Right cardiac atrium (tissue), 5 donors: ENCODE measurements around the gene ZNF106. TPM values are rescaled to one million over a fixed set of nuclear protein-coding genes. Genes with fewer than 3 reads are reported as not detected.
A peak's percentile ranks its signal among the peaks of the same experiment; 100 is the strongest.

Source experiments
- ATAC-seq, 2 donors: fragments of 200-7000 bp; cut with Tn5 transposase; one replicate each; pipeline versions ENCODE4 v1.8.0 to v1.9.1; 2020; ENCODE audit warnings: moderate library complexity in 2 of 2, mild to moderate bottlenecking in 1 of 2
- DNase-seq, 3 donors: peaks; one replicate each; pipeline ENCODE4 v3.0.0-alpha.2; 2020
- H3K27ac ChIP-seq: one replicate; pipeline ENCODE4 v1.5.1; 2013; ENCODE audit warnings: mild to moderate bottlenecking, low read length, control low read depth, moderate library complexity
- H3K27me3 ChIP-seq: one replicate; pipeline ENCODE4 v1.6.1; 2013; ENCODE audit not compliant: control insufficient read depth, insufficient read depth
- H3K4me1 ChIP-seq: one replicate; pipeline ENCODE4 v1.6.1; 2013; ENCODE audit warnings: low read length; ENCODE audit not compliant: control insufficient read depth, insufficient read depth
- H3K4me3 ChIP-seq: one replicate; pipeline ENCODE4 v1.5.1; 2013; ENCODE audit warnings: low read length, control low read depth
- H3K9me3 ChIP-seq: one replicate; pipeline ENCODE4 v1.6.1; 2013; ENCODE audit warnings: low read length; ENCODE audit not compliant: control insufficient read depth
- WGBS: extraction: QIAGEN DNeasy Blood & Tissue Kit; methylation state at CpG from one replicate; pipeline ENCODE4 v1.1.7; 2013; 5-methylcytosine and 5-hydroxymethylcytosine counted together
- intact Hi-C, 4 donors: fragments of 100-400 bp; cut with DNase I; formaldehyde crosslinking; loops; one replicate each; pipeline versions ENCODE4 v1.11.0 to v1.14.0; 2022 to 2023
- long read RNA-seq, 4 donors: library from polyadenylated mRNA; unstranded; transcript quantifications; one replicate each; pipeline ENCODE4 v2.0.0, GENCODE V29; 2020 to 2021
- polyA plus RNA-seq: library from polyadenylated mRNA; stranded (reverse); fragments of 200-250 nt; gene quantifications from one replicate; pipeline ENCODE4 v1.2.3, GENCODE V29; 2013
- total RNA-seq, 4 donors: library from RNA; stranded (reverse); fragmentation: NEBNext Ultra II Directional; extraction: Animal tissue kit (Norgen Biotek cat#: 25700); gene quantifications; one replicate each; pipeline ENCODE4 v1.2.1, GENCODE V29; 2021
- donor health status: healthy with polysubstance abuse.
- donor health status: DM: no; HTN: yes; CAD: no.
- donor health status: DM: no; HTN: no; CAD: no.
- donor health status: DM: no; HTN: yes; CAD: no; lungs with severe emphysema.
- donor health status: DM: yes; HTN: yes; CAD: no.

ZNF106 gene
- total RNA-seq, result 100 to 1,000 TPM; 408 to 507 (median 423) TPM
- polyA plus RNA-seq, result 94.6 TPM
- long read RNA-seq, donor 1, full-length matches to known transcripts, result 16 of 744 reads
- long read RNA-seq, donor 1, partial matches to known transcripts, result 540 of 744 reads
- long read RNA-seq, donor 1, other reads (novel, unspliced or antisense), result 188 of 744 reads
- long read RNA-seq, donor 2, full-length matches to known transcripts, result 1 of 100 reads
- long read RNA-seq, donor 2, partial matches to known transcripts, result 60 of 100 reads
- long read RNA-seq, donor 2, other reads (novel, unspliced or antisense), result 39 of 100 reads
- long read RNA-seq, donor 3, full-length matches to known transcripts, result 15 of 1,839 reads
- long read RNA-seq, donor 3, partial matches to known transcripts, result 1,655 of 1,839 reads
- long read RNA-seq, donor 3, other reads (novel, unspliced or antisense), result 169 of 1,839 reads
- long read RNA-seq, donor 4, full-length matches to known transcripts, result 3 of 184 reads
- long read RNA-seq, donor 4, partial matches to known transcripts, result 54 of 184 reads
- long read RNA-seq, donor 4, other reads (novel, unspliced or antisense), result 127 of 184 reads

DNA sequence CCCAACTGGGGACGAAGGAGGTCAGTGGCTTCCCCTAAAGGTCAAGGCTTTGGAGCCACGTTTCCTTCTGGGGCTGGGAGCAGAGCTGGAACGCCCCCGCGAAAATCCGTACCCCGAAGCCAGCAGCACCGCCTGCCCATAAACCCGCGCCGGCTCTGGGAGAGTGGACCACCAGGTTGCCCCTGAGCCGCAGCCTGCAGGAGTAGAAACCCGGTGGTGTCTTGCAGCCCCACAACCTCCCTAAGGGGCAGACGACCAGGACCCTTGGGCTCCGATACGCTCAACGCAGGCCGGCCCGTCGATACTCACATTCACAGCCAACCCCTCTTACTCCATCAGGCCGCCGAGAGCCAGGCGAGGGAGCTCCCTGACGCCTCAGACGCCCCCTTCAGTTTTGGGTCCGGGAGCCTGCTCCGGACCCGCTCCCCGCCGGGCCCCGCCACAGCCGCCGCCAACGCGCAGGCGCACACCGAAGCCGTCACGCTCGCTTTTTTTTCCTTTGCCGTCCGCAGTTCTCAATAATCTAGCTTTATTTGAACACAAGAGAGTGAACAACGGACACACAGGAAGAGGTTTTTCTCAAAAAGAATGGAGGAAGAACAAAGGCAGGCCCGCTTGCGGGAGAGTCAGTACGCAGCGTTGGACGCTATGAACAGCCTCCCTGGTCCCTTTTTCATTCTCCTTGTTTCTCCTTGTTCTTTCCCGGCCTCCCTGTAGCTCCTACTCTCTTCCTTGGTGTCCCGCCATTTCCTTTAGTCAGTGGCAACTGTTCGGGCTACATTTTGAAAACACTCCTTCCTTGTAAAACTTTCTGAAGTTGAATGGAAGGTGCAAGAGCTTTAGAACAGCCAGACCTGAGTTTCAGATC lies at the start of gene ZNF106:
Gene ZNF106 (minus strand): TSS at position 471 of the 868 bp plus-strand sequence. CDS start 18,852 bp downstream, outside the sequence.
- peak; percentile 88 to 96 (median 94) for DNase-seq
- peak within 1 kb of the TSS; percentile 63 for H3K4me3 ChIP-seq
- under 1% methylated on average over 51 of the region's 51 CpGs for WGBS
- no peaks in the 10 kb centered on the region for H3K27me3 ChIP-seq
- intact Hi-C loops, result no loop called here
- ATAC-seq, result peak; percentile 65 to 68
- H3K9me3 ChIP-seq, result no peaks in the 10 kb centered on the region
- no peaks in the 10 kb centered on the region for H3K4me1 ChIP-seq
- H3K27ac ChIP-seq, result peak within 1 kb of the TSS; percentile 99

DNA sequence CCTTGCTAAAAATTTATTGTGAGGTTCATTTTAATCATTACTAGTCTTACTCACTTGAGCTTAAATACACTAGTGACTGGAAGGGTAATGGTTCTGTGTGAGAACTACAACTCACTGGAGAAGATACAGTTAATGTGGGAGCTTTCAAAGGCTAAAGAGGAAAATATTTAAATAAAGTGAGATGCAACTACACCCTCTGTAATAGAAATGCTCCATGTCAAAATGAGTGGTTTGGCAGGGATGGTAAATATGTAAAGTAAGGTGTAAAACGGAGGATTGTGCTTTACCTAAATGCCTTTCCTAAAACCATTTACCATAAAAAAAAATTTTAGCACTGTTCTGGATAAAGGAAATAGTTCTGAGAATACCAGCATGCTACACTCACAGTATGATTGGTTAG lies 42.3 kb upstream of the ZNF106 start:
- H3K4me3 ChIP-seq, result no peak overlapping the region
- DNase-seq, result no peak
- no peaks in the 10 kb centered on the region for H3K27me3 ChIP-seq
- no peak overlapping the region for H3K27ac ChIP-seq
- H3K4me1 ChIP-seq, result no peaks in the 10 kb centered on the region
- no peak for ATAC-seq
- intact Hi-C loops, result no loop called here
- WGBS, result 96% methylated on average over 1 of the region's 1 CpG
- no peaks in the 10 kb centered on the region for H3K9me3 ChIP-seq

DNA sequence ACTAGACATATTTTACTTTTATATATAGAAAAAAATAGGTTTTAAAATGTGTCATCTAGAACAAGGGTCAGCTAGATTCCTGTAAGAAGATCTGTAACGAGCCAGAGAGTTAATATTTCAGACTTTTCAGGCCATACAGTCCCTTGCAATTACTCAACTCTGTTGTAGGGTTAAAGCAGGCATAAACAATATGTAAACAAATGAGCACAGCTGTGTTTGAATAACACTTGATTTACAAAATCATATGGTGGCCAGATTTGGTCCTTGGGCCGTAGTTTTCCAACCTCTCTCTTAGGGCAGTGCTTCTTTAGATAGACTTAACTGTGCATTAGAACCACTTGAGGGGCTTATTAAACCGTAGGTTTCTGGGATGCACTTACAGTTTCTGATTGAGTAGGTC lies 38.0 kb upstream of the ZNF106 start:
- 95% methylated on average over 3 of the region's 3 CpGs for WGBS
- Histone ChIP-seq H3K27ac (no peak overlapping the region), H3K4me1 (no peaks in the 10 kb centered on the region), H3K4me3 (no peak overlapping the region), H3K9me3 (no peaks in the 10 kb centered on the region), H3K27me3 (no peaks in the 10 kb centered on the region)
- intact Hi-C loops, result no loop called here
- ATAC-seq (no peak), DNase-seq (no peak)

DNA sequence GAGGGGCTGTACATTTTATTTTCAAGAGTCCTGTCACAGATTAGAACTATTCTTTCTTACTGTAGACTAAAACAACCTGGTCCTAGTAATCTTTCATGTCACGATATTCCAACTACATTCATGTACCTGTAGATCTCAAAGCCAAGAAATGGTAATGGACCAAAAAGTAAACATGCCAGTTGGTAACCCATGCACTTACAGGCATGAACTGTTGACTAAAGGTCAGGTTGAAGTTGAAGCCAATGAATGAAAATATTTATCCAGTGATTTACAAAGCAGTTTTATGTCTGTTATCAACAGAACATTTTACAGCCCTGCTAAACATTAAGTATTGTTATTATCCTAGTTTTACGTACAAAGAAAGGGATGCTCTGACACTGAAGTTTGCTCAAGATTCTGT lies 32.4 kb upstream of the ZNF106 start:
- intact Hi-C loops, result no loop called here
- no peaks in the 10 kb centered on the region for H3K27me3 ChIP-seq
- H3K9me3 ChIP-seq, result no peaks in the 10 kb centered on the region
- WGBS, result 77% methylated on average over 2 of the region's 2 CpGs
- no peak overlapping the region for H3K27ac ChIP-seq
- no peak for DNase-seq
- H3K4me1 ChIP-seq, result no peaks in the 10 kb centered on the region
- ATAC-seq, result no peak
- no peak overlapping the region for H3K4me3 ChIP-seq

DNA sequence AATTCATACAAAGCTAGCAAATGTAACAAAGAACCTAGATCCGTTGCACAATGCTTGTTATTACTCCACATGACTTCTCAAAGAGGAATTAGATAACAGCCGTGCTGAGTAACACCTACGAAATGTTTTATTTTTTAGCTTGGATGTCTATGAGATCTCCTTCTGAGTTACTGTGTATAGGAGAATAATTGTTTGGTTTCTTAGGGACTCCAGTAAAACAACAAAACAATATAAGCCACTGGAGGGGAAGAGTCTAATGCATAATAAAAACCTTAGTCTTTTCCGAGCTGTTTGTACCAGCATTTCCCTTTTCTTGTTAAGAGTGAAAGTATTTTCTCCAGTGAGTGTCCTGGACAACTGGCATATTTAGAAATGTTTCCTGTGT lies 20.1 kb upstream of the ZNF106 start:
- peak in 1 of 2 donors; percentile 71 for ATAC-seq
- Histone ChIP-seq H3K27ac (no peak overlapping the region), H3K9me3 (no peaks in the 10 kb centered on the region), H3K4me3 (peak overlapping the region; percentile 32), H3K4me1 (peaks cover 5% of the 10 kb centered on the region), H3K27me3 (no peaks in the 10 kb centered on the region)
- intact Hi-C loops, result no loop called here
- no peak for DNase-seq
- 31% methylated on average over 4 of the region's 4 CpGs for WGBS

DNA sequence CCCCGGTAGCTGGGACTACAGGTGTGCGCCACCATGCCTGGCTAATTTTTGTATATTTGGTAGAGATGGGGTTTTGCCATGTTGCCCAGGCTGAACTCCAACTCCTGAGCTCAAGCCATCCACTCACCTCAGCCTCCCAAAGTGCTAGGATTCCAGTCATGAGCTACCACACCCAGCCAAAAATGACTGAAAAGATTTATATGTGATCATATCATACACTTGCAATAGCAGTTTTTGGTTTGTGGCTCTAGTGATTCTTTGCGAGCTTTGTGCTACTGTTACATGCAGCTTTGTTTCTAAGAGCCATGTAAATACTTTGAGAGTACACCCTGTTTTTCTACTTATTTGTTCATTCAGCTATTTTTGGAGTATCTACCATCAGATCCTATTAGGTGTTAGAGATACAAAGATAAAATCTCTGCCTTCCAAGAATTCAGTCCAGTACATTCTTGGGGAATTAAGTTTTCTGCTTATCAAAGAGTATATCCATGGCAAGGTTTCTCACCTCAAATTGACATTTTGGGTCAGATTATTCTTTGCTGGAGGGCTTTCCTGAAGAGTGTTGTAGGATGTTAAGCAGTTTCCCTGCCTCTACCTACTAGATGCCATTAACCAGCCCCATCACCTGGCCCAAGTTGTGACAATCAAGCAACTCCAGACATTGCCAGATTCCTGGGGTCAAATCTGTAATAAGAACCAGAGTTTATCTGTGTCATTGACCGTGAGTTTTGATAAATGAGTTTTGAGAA lies 19.5 kb upstream of the ZNF106 start:
- Histone ChIP-seq H3K27me3 (no peaks in the 10 kb centered on the region), H3K4me3 (no peak overlapping the region), H3K9me3 (no peaks in the 10 kb centered on the region), H3K4me1 (peaks cover 5% of the 10 kb centered on the region), H3K27ac (no peak overlapping the region)
- WGBS, result 89% methylated on average over 4 of the region's 4 CpGs
- intact Hi-C loops, result no loop called here
- DNase-seq, result no peak
- ATAC-seq, result no peak

DNA sequence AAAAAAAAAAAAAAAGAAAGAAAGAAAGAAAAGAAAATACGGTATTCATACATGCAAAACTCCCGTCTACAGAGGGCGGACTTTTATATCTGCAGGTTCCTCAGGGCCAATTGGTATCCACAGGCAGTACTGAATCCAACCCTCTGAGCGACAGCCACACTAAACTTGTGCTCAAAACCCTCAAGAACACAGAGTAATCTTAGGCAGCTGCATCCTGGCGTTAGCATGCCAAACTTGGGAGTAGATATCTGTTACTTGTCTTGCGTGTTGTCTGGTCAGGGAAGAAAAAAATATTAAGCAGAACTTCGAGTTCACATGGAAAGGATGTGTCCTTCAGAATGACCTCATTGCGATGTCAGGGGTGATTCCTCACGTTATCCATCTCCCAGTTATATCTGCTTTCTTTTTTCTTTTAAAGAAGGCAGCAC lies 17.3 kb upstream of the ZNF106 start:
- Histone ChIP-seq H3K9me3 (no peaks in the 10 kb centered on the region), H3K27ac (no peak overlapping the region), H3K27me3 (no peaks in the 10 kb centered on the region), H3K4me3 (no peak overlapping the region), H3K4me1 (peaks cover 5% of the 10 kb centered on the region)
- intact Hi-C loops, result no loop called here
- 22% methylated on average over 9 of the region's 9 CpGs for WGBS
- peak; percentile 71 to 84 for ATAC-seq
- DNase-seq, result peak in 1 of 3 donors; percentile 57

DNA sequence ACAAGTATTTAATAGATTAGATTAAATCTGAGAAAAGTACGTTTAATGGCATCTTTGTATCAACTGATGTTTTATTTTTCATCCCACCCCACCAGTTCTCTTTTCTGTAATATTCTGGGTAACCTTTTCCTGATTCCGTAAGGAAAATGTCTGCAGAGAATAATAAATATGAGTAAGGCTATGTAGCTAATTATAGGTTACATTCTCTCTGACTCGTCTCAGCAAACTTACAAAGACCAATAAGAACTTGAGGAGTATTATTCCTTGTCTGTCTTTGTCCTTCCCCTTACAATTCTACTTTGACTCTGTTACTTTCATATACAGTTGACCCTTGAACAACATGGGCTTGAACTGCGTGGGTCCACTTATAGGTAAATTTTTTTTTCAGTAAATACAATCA lies 16.6 kb upstream of the ZNF106 start:
- no peak for DNase-seq
- intact Hi-C loops, result no loop called here
- no peak for ATAC-seq
- no peaks in the 10 kb centered on the region for H3K9me3 ChIP-seq
- WGBS, result 66% methylated on average over 4 of the region's 4 CpGs
- no peak overlapping the region for H3K4me3 ChIP-seq
- H3K4me1 ChIP-seq, result peaks cover 5% of the 10 kb centered on the region
- no peaks in the 10 kb centered on the region for H3K27me3 ChIP-seq
- no peak overlapping the region for H3K27ac ChIP-seq

DNA sequence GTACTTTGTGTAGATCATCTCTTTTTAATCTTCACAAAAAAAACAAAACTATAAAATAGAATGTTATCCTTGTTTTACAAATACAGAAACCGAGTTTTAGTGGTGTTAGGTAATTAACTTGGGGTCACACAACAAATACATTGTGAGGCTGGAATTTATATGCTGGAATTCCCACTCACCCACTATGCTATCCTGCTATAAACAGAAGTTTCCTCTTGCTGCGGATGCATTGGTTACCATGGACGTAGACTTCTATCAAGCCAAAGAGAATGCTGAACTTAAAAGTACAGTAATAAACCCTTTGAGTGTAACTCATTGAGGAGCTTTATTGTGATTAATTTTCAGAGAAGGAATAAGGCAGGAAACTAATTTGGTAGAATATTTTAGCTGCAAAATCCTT lies 13.7 kb upstream of the ZNF106 start:
- Histone ChIP-seq H3K27me3 (no peaks in the 10 kb centered on the region), H3K27ac (no peak overlapping the region), H3K4me1 (peaks cover 7% of the 10 kb centered on the region), H3K9me3 (no peaks in the 10 kb centered on the region), H3K4me3 (no peak overlapping the region)
- ATAC-seq (no peak), DNase-seq (no peak)
- WGBS, result 56% methylated on average over 3 of the region's 3 CpGs
- intact Hi-C loops, result no loop called here

DNA sequence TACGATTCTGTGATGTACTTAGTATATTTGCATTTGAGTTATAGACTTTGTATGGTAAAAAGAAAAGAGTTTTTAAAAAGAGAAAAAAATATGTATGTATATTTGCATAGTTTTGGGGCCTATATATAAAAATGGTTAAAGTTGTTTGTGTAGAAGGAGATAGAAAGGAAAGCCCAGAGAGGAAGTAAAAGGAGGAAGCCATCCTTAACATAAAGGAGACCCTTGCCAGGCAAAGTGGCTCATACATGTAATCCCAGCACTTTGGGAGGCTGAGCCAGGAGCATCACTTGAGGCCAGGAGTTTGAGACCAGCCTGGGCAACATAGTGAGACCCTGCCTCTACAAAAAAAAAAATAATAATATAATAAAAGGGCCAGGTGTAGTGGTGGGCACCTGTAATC lies 12.9 kb upstream of the ZNF106 start:
- H3K27ac ChIP-seq, result no peak overlapping the region
- 89% methylated on average over 1 of the region's 1 CpG for WGBS

More for the DNA sequence above, 12.9 kb upstream of the ZNF106 start:
- no peaks in the 10 kb centered on the region for H3K9me3 ChIP-seq
- DNase-seq (no peak), ATAC-seq (no peak)
- intact Hi-C loops, result no loop called here
- no peaks in the 10 kb centered on the region for H3K27me3 ChIP-seq
- peaks cover 7% of the 10 kb centered on the region for H3K4me1 ChIP-seq
- no peak overlapping the region for H3K4me3 ChIP-seq
